H1 (cell line): Measurements from ENCODE around the gene FGF2. TPM values are rescaled to one million over a fixed set of nuclear protein-coding genes. Genes with fewer than 3 reads are reported as not detected.

Experiments
- CTCF ChIA-PET: fragments of 300-600 bp; sonication (Branson Sonifier 250); formaldehyde crosslinking; loops from one replicate; lab custom pipeline; 2021; ENCODE audit not compliant: partially characterized antibody; lab: Charles Lee
- POLR2A ChIA-PET: fragments of 300-600 bp; sonication (Branson Sonifier 250); formaldehyde crosslinking; loops from one replicate; lab custom pipeline; 2021; ENCODE audit warnings: inconsistent platforms; ENCODE audit not compliant: partially characterized antibody; lab: Charles Lee
- DNase-seq, 2 experiments: peaks; one replicate each; pipeline versions ENCODE4 v3.0.0 to v3.0.0-alpha.2; 2010 to 2022; ENCODE audit warnings: low spot score in 2 of 2, low read depth in 1 of 2, mixed read lengths in 1 of 2
- FAIRE-seq: peaks from 2 replicates; lab custom pipeline; 2011; peaks lifted over from hg19 to GRCh38; lab: Jason Lieb, UNC
- H2AFZ ChIP-seq: 2 replicates; pipeline ENCODE4 v1.8.1; 2012; ENCODE audit warnings: low read length, inconsistent platforms
- H2AK5ac ChIP-seq: 2 replicates; pipeline ENCODE4 v1.6.1; 2013; ENCODE audit warnings: low read depth, low read length
- H2BK120ac ChIP-seq: replicated peaks from 2 replicates; pipeline ENCODE3; 2013; ENCODE audit warnings: low read depth, low read length, inconsistent platforms
- H2BK12ac ChIP-seq: 2 replicates; pipeline ENCODE4 v1.6.1; 2013; ENCODE audit warnings: low read depth, low read length
- H2BK15ac ChIP-seq: 2 replicates; pipeline ENCODE4 v1.6.1; 2013; ENCODE audit warnings: low read length
- H2BK20ac ChIP-seq: 2 replicates; pipeline ENCODE4 v1.6.1; 2013; ENCODE audit warnings: low read length
- H2BK5ac ChIP-seq: 2 replicates; pipeline ENCODE4 v1.6.1; 2013; ENCODE audit warnings: low read depth, low read length
- H3K14ac ChIP-seq: 2 replicates; pipeline ENCODE4 v1.6.1; 2013; ENCODE audit warnings: inconsistent platforms; ENCODE audit not compliant: insufficient read length
- H3K18ac ChIP-seq: 2 replicates; pipeline ENCODE4 v1.6.1; 2013; ENCODE audit warnings: low read length; ENCODE audit errors: extremely low read depth
- H3K23ac ChIP-seq: 2 replicates; pipeline ENCODE4 v1.6.1; 2013; ENCODE audit warnings: inconsistent platforms; ENCODE audit not compliant: insufficient read length
- H3K23me2 ChIP-seq: 2 replicates; pipeline ENCODE4 v1.6.1; 2013; ENCODE audit warnings: low read depth, low read length
- H3K27ac ChIP-seq: 2 replicates; pipeline ENCODE4 v1.6.1; 2011; ENCODE audit warnings: low read depth, low read length, inconsistent platforms
- H3K27me3 ChIP-seq, 4 experiments: replicated peaks in 1 of 4; 1 replicate in 1 of 4; 2 replicates in 3 of 4; pipeline versions ENCODE4 v1.6.1 to v1.8.1; 2011 to 2013; ENCODE audit warnings: low read length in 3 of 4, mild to moderate bottlenecking in 3 of 4, inconsistent platforms in 2 of 4, mixed read lengths in 2 of 4, moderate library complexity in 1 of 4; ENCODE audit not compliant: control insufficient read depth in 3 of 4, insufficient read depth in 3 of 4; ENCODE audit errors: extremely low read depth in 1 of 4
- H3K36me3 ChIP-seq, 4 experiments: 2 replicates each; pipeline versions ENCODE4 v1.6.1 to v1.8.1; 2011 to 2013; ENCODE audit warnings: mild to moderate bottlenecking in 4 of 4, low read length in 3 of 4, moderate library complexity in 2 of 4, control low read depth in 1 of 4, inconsistent platforms in 1 of 4; ENCODE audit not compliant: insufficient read depth in 4 of 4, control insufficient read depth in 2 of 4
- H3K4ac ChIP-seq: replicated peaks from 2 replicates; pipeline ENCODE3; 2013; ENCODE audit warnings: low read length, low read depth, mixed read lengths, inconsistent platforms; ENCODE audit not compliant: insufficient read length
- H3K4me1 ChIP-seq, 4 experiments: replicated peaks in 1 of 4; 1 replicate in 1 of 4; 2 replicates in 3 of 4; pipeline versions ENCODE4 v1.6.1 to v1.8.1; 2011 to 2013; ENCODE audit warnings: low read length in 3 of 4, inconsistent platforms in 2 of 4, mixed read lengths in 1 of 4; ENCODE audit not compliant: insufficient read depth in 4 of 4, control insufficient read depth in 3 of 4
- H3K4me2 ChIP-seq, 2 experiments: 2 replicates each; pipeline versions ENCODE4 v1.6.1 to v1.8.1; 2011 to 2013; ENCODE audit warnings: low read depth in 2 of 2, low read length in 2 of 2, control low read depth in 1 of 2, inconsistent platforms in 1 of 2, mild to moderate bottlenecking in 1 of 2; ENCODE audit not compliant: insufficient read depth in 1 of 2
- H3K4me3 ChIP-seq, 4 experiments: fragments of 200-600, 300-600 bp in 1 of 4; sonication (generic), shearing (Covaris generic), sonication (Bioruptor Twin) in 1 of 4; 2 replicates each; pipeline versions ENCODE4 v1.5.1 to v1.8.1; 2011 to 2016; ENCODE audit warnings: low read length in 4 of 4, low read depth in 3 of 4, control low read depth in 2 of 4, inconsistent platforms in 2 of 4, mild to moderate bottlenecking in 2 of 4, mixed read lengths in 1 of 4, moderate library complexity in 1 of 4; ENCODE audit not compliant: insufficient read depth in 2 of 4; ENCODE audit errors: extremely low read depth in 1 of 4
- H3K56ac ChIP-seq: replicated peaks from 2 replicates; pipeline ENCODE3; 2013; ENCODE audit warnings: low read depth, mild to moderate bottlenecking, mixed read lengths, low read length, inconsistent platforms; ENCODE audit not compliant: insufficient read length
- H3K79me1 ChIP-seq: 2 replicates; pipeline ENCODE4 v1.6.1; 2013; ENCODE audit warnings: low read depth, low read length, control low read depth
- H3K79me2 ChIP-seq, 2 experiments: 2 replicates each; pipeline versions ENCODE4 v1.6.1 to v1.8.1; 2012 to 2013; ENCODE audit warnings: low read length in 2 of 2, mild to moderate bottlenecking in 2 of 2, inconsistent platforms in 1 of 2; ENCODE audit not compliant: insufficient read depth in 2 of 2, control insufficient read depth in 1 of 2
- H3K9ac ChIP-seq, 4 experiments: replicated peaks in 1 of 4; 1 replicate in 1 of 4; 2 replicates in 3 of 4; pipeline versions ENCODE4 v1.6.1 to v1.8.1; 2011 to 2013; ENCODE audit warnings: low read depth in 3 of 4, low read length in 3 of 4, control low read depth in 2 of 4, mild to moderate bottlenecking in 2 of 4, moderate library complexity in 2 of 4, inconsistent platforms in 1 of 4; ENCODE audit errors: extremely low read depth in 1 of 4
- H3K9me3 ChIP-seq, 2 experiments: 2 replicates each; pipeline versions ENCODE4 v1.6.1 to v1.8.1; 2012 to 2013; ENCODE audit warnings: mild to moderate bottlenecking in 2 of 2, moderate library complexity in 2 of 2, control low read depth in 1 of 2, inconsistent platforms in 1 of 2, low read depth in 1 of 2, low read length in 1 of 2, mixed read lengths in 1 of 2; ENCODE audit not compliant: insufficient read depth in 2 of 2
- H4K20me1 ChIP-seq, 2 experiments: replicated peaks in 1 of 2; 2 replicates each; pipeline versions ENCODE3 to v1.8.1; 2011 to 2013; ENCODE audit warnings: inconsistent platforms in 2 of 2, low read length in 2 of 2, mild to moderate bottlenecking in 1 of 2; ENCODE audit not compliant: insufficient read depth in 2 of 2, control insufficient read depth in 1 of 2
- H4K5ac ChIP-seq: 2 replicates; pipeline ENCODE4 v1.6.1; 2013; ENCODE audit warnings: low read length, low read depth, mixed read lengths, inconsistent platforms; ENCODE audit not compliant: insufficient read length
- H4K8ac ChIP-seq: 2 replicates; pipeline ENCODE4 v1.8.0; 2013; ENCODE audit warnings: mild to moderate bottlenecking, moderate library complexity, low read length, inconsistent platforms; ENCODE audit not compliant: insufficient read depth; ENCODE audit errors: extremely low read depth
- H4K91ac ChIP-seq: replicated peaks from 2 replicates; pipeline ENCODE3; 2013; ENCODE audit warnings: low read length, mixed read lengths, inconsistent platforms; ENCODE audit not compliant: insufficient read length
- BRCA1 ChIP-seq: IDR thresholded peaks from 2 replicates; pipeline ENCODE4 v1.6.1; 2012; ENCODE audit warnings: low read depth, low read length, improper control_type of control experiment
- EZH2 ChIP-seq: fragments of 200-600 bp; sonication (generic); IDR thresholded peaks from 2 replicates; pipeline ENCODE4 v1.7.1; 2012; ENCODE audit warnings: low read depth, mild to moderate bottlenecking, moderate library complexity, low read length, inconsistent platforms; ENCODE audit not compliant: severe bottlenecking
- GABPA ChIP-seq: IDR thresholded peaks from 2 replicates; pipeline ENCODE4 v1.6.1; 2011; ENCODE audit warnings: mild to moderate bottlenecking, low read length, moderate library complexity, borderline replicate concordance; ENCODE audit not compliant: insufficient read depth
- GTF2F1 ChIP-seq: IDR thresholded peaks from 2 replicates; pipeline ENCODE4 v1.6.1; 2012; ENCODE audit warnings: low read depth, low read length, improper control_type of control experiment, borderline replicate concordance
- HDAC6 ChIP-seq: IDR thresholded peaks from one replicate; pipeline ENCODE4 v1.7.1; 2012; ENCODE audit warnings: low read depth, mild to moderate bottlenecking, inconsistent platforms, low read length, moderate library complexity
- NRF1 ChIP-seq: IDR thresholded peaks from 2 replicates; pipeline ENCODE4 v1.6.1; 2011; ENCODE audit warnings: mild to moderate bottlenecking, low read depth, low read length, improper control_type of control experiment
- PHF8 ChIP-seq: fragments of 200-600 bp; sonication (generic); conservative IDR thresholded peaks from 2 replicates; pipeline ENCODE4 v1.7.1; 2012; ENCODE audit warnings: low read depth, mild to moderate bottlenecking, inconsistent platforms, low read length, moderate library complexity
- POLR2AphosphoS5 ChIP-seq: IDR thresholded peaks from 2 replicates; pipeline ENCODE4 v1.6.1; 2011; ENCODE audit warnings: low read depth, low read length
- RFX5 ChIP-seq: IDR thresholded peaks from 2 replicates; pipeline ENCODE4 v1.6.1; 2011; ENCODE audit warnings: low read depth, low read length, improper control_type of control experiment, borderline replicate concordance
- SIN3A ChIP-seq, 2 experiments: IDR thresholded peaks in 1 of 2; conservative IDR thresholded peaks in 1 of 2; 2 replicates each; pipeline ENCODE4 v1.6.1; 2011 to 2012; ENCODE audit warnings: low read length in 2 of 2, improper control_type of control experiment in 1 of 2, low read depth in 1 of 2, mild to moderate bottlenecking in 1 of 2
- TAF7 ChIP-seq: optimal IDR thresholded peaks from 2 replicates; pipeline ENCODE3; 2011; ENCODE audit warnings: low read depth, mild to moderate bottlenecking, inconsistent platforms, low read length, moderate library complexity, borderline replicate concordance
- WGBS, 2 experiments: shearing (Covaris generic) in 1 of 2; methylation state at CpG; one replicate each; pipeline versions ENCODE4 v1.1.6 to v1.1.7; 2013 to 2015; ENCODE audit warnings: low lambda C conversion rate in 2 of 2, mixed read lengths in 2 of 2, inconsistent platforms in 1 of 2, low coverage in 1 of 2, missing lambda C conversion rate in 1 of 2; ENCODE audit not compliant: insufficient replicate concordance in 2 of 2, insufficient coverage in 1 of 2, insufficient read length in 1 of 2; ENCODE audit errors: extremely low coverage in 1 of 2, missing lambda C conversion rate in 1 of 2; 5-methylcytosine and 5-hydroxymethylcytosine counted together
- polyA plus RNA-seq, 7 experiments: library from polyadenylated mRNA; depleted of rRNA in 3 of 7; stranded (reverse) in 5 of 7; unstranded in 2 of 7; fragments of >200 nt in 5 of 7; fragments of 200-250 nt in 2 of 7; gene quantifications; 1 replicate in 5 of 7; 2 replicates in 1 of 7; 4 replicates in 1 of 7; pipeline versions ENCODE4 v1.2.1 to v1.2.3, GENCODE V29; 2011 to 2013; ENCODE audit warnings: missing spikeins in 2 of 7, mixed read lengths in 2 of 7
- total RNA-seq: library from RNA; stranded (reverse); fragmentation: NEBNext Ultra II Directional; extraction: Animal tissue kit (Norgen Biotek cat#: 25700); gene quantifications from 2 replicates; pipeline ENCODE4 v1.2.1, GENCODE V29; 2021

FGF2 gene
- total and polyA plus RNA-seq, 2 of the 8 experiments (the other 6 are each of a cell fraction or from before 2014, with no cell fraction given) = 23.4 to 145 TPM

DNA sequence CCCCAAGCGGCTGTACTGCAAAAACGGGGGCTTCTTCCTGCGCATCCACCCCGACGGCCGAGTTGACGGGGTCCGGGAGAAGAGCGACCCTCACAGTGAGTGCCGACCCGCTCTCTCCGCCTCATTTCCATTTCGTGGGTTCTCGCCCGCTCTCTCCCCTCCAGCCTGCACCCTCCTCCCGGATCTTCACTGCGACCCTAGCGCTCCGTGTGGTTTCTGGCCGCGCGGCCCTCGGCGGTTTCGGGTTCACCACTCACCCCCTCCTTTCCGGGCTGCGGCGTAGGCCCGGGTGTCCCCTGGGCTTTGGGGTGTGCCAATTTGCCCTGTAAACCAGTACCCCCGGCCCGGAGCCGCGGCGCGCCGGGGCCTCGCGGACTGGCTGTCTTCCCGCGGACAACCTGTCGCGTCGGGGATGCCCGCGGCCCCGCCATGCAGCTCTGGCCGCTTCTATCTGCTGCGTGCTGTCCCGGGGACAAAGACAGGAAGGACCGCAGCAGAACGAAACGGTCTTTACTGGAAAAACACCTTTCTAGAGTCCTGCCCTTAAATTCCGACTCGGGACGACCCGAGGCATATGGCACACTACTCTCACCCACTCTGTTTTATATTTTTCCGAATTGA is 737 bp downstream of the FGF2 start:
- 1% methylated on average over 52 of the region's 57 CpGs; no CpG with 5 or more reads in 1 of the 2 experiments for WGBS, 2 experiments
- H3K23ac ChIP-seq = no peak overlapping the region
- H2BK5ac ChIP-seq = peak overlapping the region; percentile 96
- H3K23me2 ChIP-seq = peaks cover 2% of the 10 kb centered on the region; the same call in 1 of the 2 replicates
- FAIRE-seq = no peak
- peak overlapping the region; percentile 19 for H3K14ac ChIP-seq
- H3K4me3 ChIP-seq = peak overlapping the region; percentile 79 to 98 (median 90)
- peaks cover 5 to 26% (median 17%) of the 10 kb centered on the region in 4 experiments for H3K4me1 ChIP-seq
- ChIA-PET POLR2A (interaction anchor here (1.0 to 14.2 kb wide), 28 partner anchors 9 to 118 kb away, joined by 3 to 278 read pairs (median 7); partner anchors contain the start of genes BBS12 and NUDT6), CTCF (interaction anchor here (0.8 to 1.3 kb wide), 2 partner anchors 17 to 70 kb away, joined by 5 to 6 read pairs; no protein-coding TSS in a partner anchor)
- H3K9ac ChIP-seq = peak overlapping the region; percentile 96 to 99 (median 98)
- no peaks in the 10 kb centered on the region for H3K9me3 ChIP-seq
- DNase-seq = no peak
- H3K79me2 ChIP-seq = peaks cover 31 to 64% of the 10 kb centered on the region in 2 experiments
- peak overlapping the region; percentile 97 for H4K8ac ChIP-seq
- peak overlapping the region; percentile 69 to 71 for H3K4me2 ChIP-seq
- peak overlapping the region; percentile 16 for H2BK120ac ChIP-seq
- H4K5ac ChIP-seq = peak overlapping the region; percentile 97
- no peak overlapping the region for H2BK20ac ChIP-seq
- peaks cover 0 to 44% (median 8%) of the 10 kb centered on the region in 4 experiments; a peak in 4 of 8 replicates for H3K36me3 ChIP-seq
- H2AK5ac ChIP-seq = no peak overlapping the region
- peak overlapping the region; percentile 93 for H3K56ac ChIP-seq
- peak overlapping the region; percentile 90 for H4K91ac ChIP-seq
- H3K18ac ChIP-seq = peak overlapping the region; percentile 91
- H3K79me1 ChIP-seq = no peaks in the 10 kb centered on the region
- no peak overlapping the region for H2BK12ac ChIP-seq
- H3K27ac ChIP-seq = peak overlapping the region; percentile 94
- H2BK15ac ChIP-seq = no peak overlapping the region
- peak overlapping the region; percentile 91 for H3K4ac ChIP-seq
- H4K20me1 ChIP-seq = peaks cover 4 to 8% of the 10 kb centered on the region in 2 experiments
- H3K27me3 ChIP-seq = no peaks in the 10 kb centered on the region
- no peak overlapping the region for H2AFZ ChIP-seq
- TF ChIP-seq HDAC6 (no peak), TAF7 (peak; percentile 82), NRF1 (0 out of 2 replicates have a peak, but pooled peaks have one; percentile 8), RFX5 (no peak), POLR2AphosphoS5 (peak; percentile 94), EZH2 (no peak), BRCA1 (no peak), PHF8 (peak; percentile 57), GABPA (no peak), SIN3A (conservative IDR thresholded peaks at IDR 0.05 in 1 of 2, IDR thresholded peaks at IDR 0.05 in 1 of 2; ENCODE audit: low read depth in 1 of 2, low read length in 2 of 2) (peak; percentile 24 to 32; a peak in 1 of 4 replicates), GTF2F1 (0 out of 2 replicates have a peak, but pooled peaks have one; percentile 19)
